ENCODE results near the gene DBH.

The DBH gene

GRCh38 chr9:133701981-133702797 is 66.0 kb downstream of the DBH start:
- no peak for DNase-seq (ENCODE audit: low spot score)

GRCh38 chr9:133702798-133703590 is 66.8 kb downstream of the DBH start:
- DNase-seq (ENCODE audit: low spot score): no peak

- no peak for DNase-seq (ENCODE audit: low spot score)
Observed at GRCh38 chr9:133703591-133704399, 67.6 kb downstream of the DBH start.

- DNase-seq (ENCODE audit: low spot score): no peak
Observed at GRCh38 chr9:133704711-133705181, 68.6 kb downstream of the DBH start.

GRCh38 chr9:133705576-133705975 is 69.4 kb downstream of the DBH start:
- no peak for DNase-seq (ENCODE audit: low spot score)

GRCh38 chr9:133706307-133707050 is 70.3 kb downstream of the DBH start:
- DNase-seq (ENCODE audit: low spot score): no peak

GRCh38 chr9:133707065-133707762 is 71.1 kb downstream of the DBH start:
- DNase-seq (ENCODE audit: low spot score): no peak

- DNase-seq (ENCODE audit: low spot score): no peak
Observed at GRCh38 chr9:133707763-133708245, 71.6 kb downstream of the DBH start.

GRCh38 chr9:133708246-133709014 is 72.3 kb downstream of the DBH start:
- DNase-seq (ENCODE audit: low spot score): no peak
